GM20431 (cell line): ENCODE measurements around the gene FXYD2.

ENCODE experiments used
- in situ Hi-C: fragments of 300-500 bp; cut with MseI, MboI; formaldehyde crosslinking; loops from one replicate; pipeline ENCODE4 v1.15.0; 2020; ENCODE audit warnings: low sequenced_read_pairs; ENCODE audit not compliant: unreplicated experiment

FXYD2 gene

GRCh38 chr11:117837070-117837776 lies 12.7 kb upstream of the FXYD2 start:
- in situ Hi-C loops: no loop called here

- in situ Hi-C loops: no loop called here
Observed at GRCh38 chr11:117836077-117836960, 11.8 kb upstream of the FXYD2 start.

GRCh38 chr11:117835576-117835975 lies 11.0 kb upstream of the FXYD2 start:
- in situ Hi-C loops: no loop called here

GRCh38 chr11:117834838-117835443 lies 10.4 kb upstream of the FXYD2 start:
- in situ Hi-C loops: no loop called here

- in situ Hi-C loops: no loop called here
Observed at GRCh38 chr11:117834068-117834810, 9.7 kb upstream of the FXYD2 start.

GRCh38 chr11:117833401-117833891 lies 8.9 kb upstream of the FXYD2 start:
- in situ Hi-C loops: no loop called here

GRCh38 chr11:117832511-117832910 lies 8.0 kb upstream of the FXYD2 start:
- in situ Hi-C loops: no loop called here

- in situ Hi-C loops: no loop called here
Observed at GRCh38 chr11:117831661-117832415, 7.3 kb upstream of the FXYD2 start.

GRCh38 chr11:117830674-117831351 lies 6.3 kb upstream of the FXYD2 start:
- in situ Hi-C loops: no loop called here

GRCh38 chr11:117830072-117830471 lies 5.5 kb upstream of the FXYD2 start:
- in situ Hi-C loops: no loop called here

GRCh38 chr11:117829369-117829725 lies 4.8 kb upstream of the FXYD2 start:
- in situ Hi-C loops: loop anchor here (10.0 kb wide), 1 partner anchor 115 kb away; no protein-coding TSS in a partner anchor

- in situ Hi-C loops: loop anchor here (10.0 kb wide), 1 partner anchor 116 kb away; no protein-coding TSS in a partner anchor
Observed at GRCh38 chr11:117828611-117829368, 4.2 kb upstream of the FXYD2 start.

- in situ Hi-C loops: loop anchor here (10.0 kb wide), 1 partner anchor 117 kb away; no protein-coding TSS in a partner anchor
Observed at GRCh38 chr11:117827521-117828511, 3.3 kb upstream of the FXYD2 start.

GRCh38 chr11:117826832-117827231 lies 2.3 kb upstream of the FXYD2 start:
- in situ Hi-C loops: loop anchor here (10.0 kb wide), 1 partner anchor 118 kb away; no protein-coding TSS in a partner anchor

GRCh38 chr11:117826190-117826570 lies 1.6 kb upstream of the FXYD2 start:
- in situ Hi-C loops: loop anchor here (10.0 kb wide), 1 partner anchor 119 kb away; no protein-coding TSS in a partner anchor

- in situ Hi-C loops: loop anchor here (10.0 kb wide), 1 partner anchor 119 kb away; no protein-coding TSS in a partner anchor
Observed at GRCh38 chr11:117825538-117826189, 1.1 kb upstream of the FXYD2 start.
